SK-N-SH treated with all-trans-retinoic acid at 6 μM for 48 hours (cell line): Measurements from ENCODE around the gene MIDN.
A peak's percentile ranks its signal among the peaks of the same experiment; 100 is the strongest.

Experiments used
- ATAC-seq: fragments of 200-7000 bp; cut with Tn5 transposase; 3 replicates; pipeline ENCODE4 v1.9.1; 2020; ENCODE audit warnings: mild to moderate bottlenecking, moderate library complexity
- ARNTL ChIP-seq: fragments of 450-650 bp; formaldehyde crosslinking; IDR thresholded peaks from 2 replicates; pipeline ENCODE4 v1.5.0; 2020; ENCODE audit warnings: low read depth, mild to moderate bottlenecking, moderate library complexity, borderline replicate concordance
- BACH2 ChIP-seq: fragments of 250-450 bp; sonication (Bioruptor Pico); IDR thresholded peaks from 2 replicates; pipeline ENCODE4 v1.9.0; 2021; ENCODE audit warnings: mild to moderate bottlenecking, borderline replicate concordance
- CSDC2 ChIP-seq: fragments of 250-450 bp; sonication (Bioruptor Pico); IDR thresholded peaks from 2 replicates; pipeline ENCODE4 v1.5.0; 2020; ENCODE audit warnings: mild to moderate bottlenecking, moderate library complexity
- ESRRG ChIP-seq: fragments of 250-450 bp; sonication (Bioruptor Pico); IDR thresholded peaks from 2 replicates; pipeline ENCODE4 v1.6.1; 2021; ENCODE audit warnings: mild to moderate bottlenecking
- GLIS3 ChIP-seq: fragments of 250-450 bp; sonication (Bioruptor Pico); IDR thresholded peaks from 2 replicates; pipeline ENCODE4 v1.5.0; 2020; ENCODE audit warnings: mild to moderate bottlenecking, moderate library complexity
- ISL1 ChIP-seq: fragments of 250-450 bp; sonication (Bioruptor Pico); IDR thresholded peaks from 2 replicates; pipeline ENCODE4 v2.1.2; 2022; ENCODE audit warnings: mild to moderate bottlenecking, moderate library complexity
- OSR1 ChIP-seq: fragments of 250-450 bp; sonication (Bioruptor Pico); IDR thresholded peaks from 2 replicates; pipeline ENCODE4 v1.8.0; 2022; ENCODE audit warnings: moderate library complexity, mild to moderate bottlenecking, inconsistent platforms
- PPARA ChIP-seq: fragments of 250-450 bp; sonication (Bioruptor Pico); IDR thresholded peaks from 2 replicates; pipeline ENCODE4 v1.5.0; 2020; ENCODE audit warnings: mild to moderate bottlenecking, borderline replicate concordance
- RARB ChIP-seq: fragments of 250-450 bp; sonication (Bioruptor Pico); IDR thresholded peaks from 2 replicates; pipeline ENCODE4 v1.8.0; 2021; ENCODE audit warnings: mild to moderate bottlenecking, moderate library complexity
- SNAI2 ChIP-seq: fragments of 250-450 bp; sonication (Bioruptor Pico); IDR thresholded peaks from 2 replicates; pipeline ENCODE4 v1.5.0; 2020; ENCODE audit warnings: mild to moderate bottlenecking, moderate library complexity
- TCF4 ChIP-seq: fragments of 250-450 bp; sonication (Bioruptor Pico); IDR thresholded peaks from 2 replicates; pipeline ENCODE4 v1.8.0; 2021; ENCODE audit warnings: mild to moderate bottlenecking, moderate library complexity, borderline replicate concordance
- TOX ChIP-seq: fragments of 250-450 bp; sonication (Bioruptor Pico); IDR thresholded peaks from 2 replicates; pipeline ENCODE4 v1.8.0; 2021; ENCODE audit warnings: mild to moderate bottlenecking, moderate library complexity, borderline replicate concordance
- ZC3H10 ChIP-seq: fragments of 250-450 bp; sonication (Bioruptor Pico); IDR thresholded peaks from 2 replicates; pipeline ENCODE4 v1.5.1; 2021; ENCODE audit warnings: mild to moderate bottlenecking, moderate library complexity
- ZFP3 ChIP-seq: fragments of 250-450 bp; sonication (Bioruptor Pico); IDR thresholded peaks from 2 replicates; pipeline ENCODE4 v1.5.0; 2020; ENCODE audit warnings: mild to moderate bottlenecking, moderate library complexity
- ZFP30 ChIP-seq: fragments of 450-650 bp; formaldehyde crosslinking; IDR thresholded peaks from 2 replicates; pipeline ENCODE4 v1.5.0; 2022; ENCODE audit warnings: mild to moderate bottlenecking, moderate library complexity
- ZNF565 ChIP-seq: fragments of 450-650 bp; formaldehyde crosslinking; conservative IDR thresholded peaks from 2 replicates; pipeline ENCODE4 v1.5.0; 2020; ENCODE audit warnings: low read depth, mild to moderate bottlenecking, moderate library complexity
- ZNF70 ChIP-seq: fragments of 450-650 bp; formaldehyde crosslinking; IDR thresholded peaks from 2 replicates; pipeline ENCODE4 v1.5.0; 2020; ENCODE audit warnings: mild to moderate bottlenecking, moderate library complexity
- ZNF8 ChIP-seq: fragments of 450-650 bp; formaldehyde crosslinking; IDR thresholded peaks from 2 replicates; pipeline ENCODE4 v1.5.0; 2020; ENCODE audit warnings: mild to moderate bottlenecking, moderate library complexity
- TF ChIP-seq, protein P1 (sequence below): fragments of 250-450 bp; sonication (Bioruptor Pico); IDR thresholded peaks from 2 replicates; pipeline ENCODE4 v1.5.0; 2020; ENCODE audit warnings: mild to moderate bottlenecking, moderate library complexity
- TF ChIP-seq, protein P2 (sequence below): fragments of 250-450 bp; sonication (Bioruptor Pico); IDR thresholded peaks from 2 replicates; pipeline ENCODE4 v1.8.0; 2020; ENCODE audit warnings: mild to moderate bottlenecking, moderate library complexity, borderline replicate concordance
- TF ChIP-seq, protein P3 (sequence below): fragments of 250-450 bp; sonication (Bioruptor Pico); IDR thresholded peaks from 2 replicates; pipeline ENCODE4 v1.8.0; 2021; ENCODE audit warnings: low read depth, mild to moderate bottlenecking, moderate library complexity, borderline replicate concordance
- TF ChIP-seq, protein P4 (sequence below): fragments of 250-450 bp; sonication (Bioruptor Pico); IDR thresholded peaks from 2 replicates; pipeline ENCODE4 v1.5.1; 2020; ENCODE audit warnings: low read depth, mild to moderate bottlenecking, moderate library complexity

The MIDN gene

DNA sequence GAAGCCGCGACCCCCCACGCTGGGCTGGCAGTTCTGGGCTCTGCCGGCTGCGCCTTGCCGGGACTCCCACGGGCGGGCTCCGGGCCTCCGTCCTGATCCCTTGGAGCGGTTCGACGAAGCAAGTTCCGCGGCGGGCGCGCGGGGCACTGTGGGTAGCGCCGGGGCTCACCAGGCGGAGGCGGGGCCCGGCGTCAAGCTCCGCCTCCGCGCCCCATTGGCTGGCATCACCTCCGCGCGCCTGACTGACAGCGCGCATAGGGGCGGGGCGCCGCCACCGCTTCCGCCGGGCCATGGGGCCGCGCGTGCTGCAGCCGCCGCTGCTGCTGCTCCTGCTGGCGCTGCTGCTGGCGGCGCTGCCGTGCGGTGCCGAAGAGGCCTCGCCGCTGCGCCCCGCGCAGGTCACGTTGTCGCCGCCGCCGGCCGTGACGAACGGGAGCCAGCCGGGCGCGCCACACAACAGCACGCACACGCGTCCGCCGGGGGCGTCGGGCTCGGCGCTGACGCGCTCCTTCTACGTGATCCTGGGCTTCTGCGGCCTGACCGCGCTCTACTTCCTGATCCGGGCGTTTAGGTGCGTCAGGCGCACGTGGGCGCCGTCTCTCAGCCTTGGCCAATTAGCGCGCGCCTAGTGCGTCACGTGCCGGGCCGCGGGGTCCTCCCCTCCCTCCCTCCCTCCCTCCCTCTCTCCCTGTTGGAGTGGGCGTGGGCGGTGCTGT, 27.0 kb downstream of the MIDN start, which contains the start of gene FAM174C:
Gene FAM174C, plus strand, starts transcription at position 271 of the 716 bp plus-strand sequence. Its CDS starts 20 bp downstream, at position 291.
- ATAC-seq: peak; percentile 76

DNA sequence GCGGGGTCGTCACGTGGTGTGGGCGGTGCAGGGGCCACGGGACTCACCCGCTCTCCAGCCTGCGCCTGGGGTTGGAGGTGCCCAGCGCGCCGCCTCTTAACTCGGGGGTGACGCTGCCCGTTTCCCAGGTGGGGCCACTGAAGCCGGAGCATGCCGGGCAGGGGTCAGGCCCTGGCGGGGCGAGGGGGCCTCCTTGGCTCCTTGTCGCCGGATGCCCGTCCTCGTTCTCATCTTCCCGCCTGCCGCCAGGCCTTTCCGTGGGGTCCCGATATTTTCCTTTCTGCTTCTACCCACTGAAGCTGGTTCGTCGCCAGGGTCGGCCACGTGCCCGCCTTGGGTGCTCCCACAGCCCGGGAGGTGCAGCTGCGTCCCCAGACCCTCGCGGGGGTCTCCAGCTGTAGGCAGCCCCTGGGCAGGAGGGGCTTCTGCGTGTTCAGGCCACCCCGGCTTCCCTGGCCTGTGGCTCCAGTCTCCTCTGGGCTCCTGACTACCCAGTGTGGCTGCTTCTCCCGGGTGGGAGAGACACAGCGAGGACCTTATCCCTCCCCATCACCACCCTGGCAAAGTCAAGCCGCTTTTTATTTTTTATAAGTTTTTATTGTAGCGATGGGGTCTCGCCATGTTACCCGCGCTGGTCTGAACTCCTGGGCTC, 27.7 kb downstream of the MIDN start:
- TF ChIP-seq ZNF565 (no peak), ZNF8 (no peak), ARNTL (no peak), BACH2 (CRISPR knock-in tag) (no peak), ISL1 (CRISPR knock-in tag) (no peak), ZFP30 (CRISPR knock-in tag) (no peak), CSDC2 (CRISPR knock-in tag) (no peak)
- TF ChIP-seq, protein P1, sequence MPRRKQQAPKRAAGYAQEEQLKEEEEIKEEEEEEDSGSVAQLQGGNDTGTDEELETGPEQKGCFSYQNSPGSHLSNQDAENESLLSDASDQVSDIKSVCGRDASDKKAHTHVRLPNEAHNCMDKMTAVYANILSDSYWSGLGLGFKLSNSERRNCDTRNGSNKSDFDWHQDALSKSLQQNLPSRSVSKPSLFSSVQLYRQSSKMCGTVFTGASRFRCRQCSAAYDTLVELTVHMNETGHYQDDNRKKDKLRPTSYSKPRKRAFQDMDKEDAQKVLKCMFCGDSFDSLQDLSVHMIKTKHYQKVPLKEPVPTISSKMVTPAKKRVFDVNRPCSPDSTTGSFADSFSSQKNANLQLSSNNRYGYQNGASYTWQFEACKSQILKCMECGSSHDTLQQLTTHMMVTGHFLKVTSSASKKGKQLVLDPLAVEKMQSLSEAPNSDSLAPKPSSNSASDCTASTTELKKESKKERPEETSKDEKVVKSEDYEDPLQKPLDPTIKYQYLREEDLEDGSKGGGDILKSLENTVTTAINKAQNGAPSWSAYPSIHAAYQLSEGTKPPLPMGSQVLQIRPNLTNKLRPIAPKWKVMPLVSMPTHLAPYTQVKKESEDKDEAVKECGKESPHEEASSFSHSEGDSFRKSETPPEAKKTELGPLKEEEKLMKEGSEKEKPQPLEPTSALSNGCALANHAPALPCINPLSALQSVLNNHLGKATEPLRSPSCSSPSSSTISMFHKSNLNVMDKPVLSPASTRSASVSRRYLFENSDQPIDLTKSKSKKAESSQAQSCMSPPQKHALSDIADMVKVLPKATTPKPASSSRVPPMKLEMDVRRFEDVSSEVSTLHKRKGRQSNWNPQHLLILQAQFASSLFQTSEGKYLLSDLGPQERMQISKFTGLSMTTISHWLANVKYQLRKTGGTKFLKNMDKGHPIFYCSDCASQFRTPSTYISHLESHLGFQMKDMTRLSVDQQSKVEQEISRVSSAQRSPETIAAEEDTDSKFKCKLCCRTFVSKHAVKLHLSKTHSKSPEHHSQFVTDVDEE (CRISPR knock-in tag): peak; percentile 30; the same call in 1 of the 2 replicates
- ATAC-seq: no peak; the same call in 2 of the 3 replicates

More for the DNA sequence above, 27.0 kb downstream of the MIDN start, which contains the start of gene FAM174C:
- TF ChIP-seq ZNF565: no peak
- peak; percentile 67; the same call in 1 of the 2 replicates for TF ChIP-seq ZC3H10 (CRISPR knock-in tag)
- TF ChIP-seq, protein P2, sequence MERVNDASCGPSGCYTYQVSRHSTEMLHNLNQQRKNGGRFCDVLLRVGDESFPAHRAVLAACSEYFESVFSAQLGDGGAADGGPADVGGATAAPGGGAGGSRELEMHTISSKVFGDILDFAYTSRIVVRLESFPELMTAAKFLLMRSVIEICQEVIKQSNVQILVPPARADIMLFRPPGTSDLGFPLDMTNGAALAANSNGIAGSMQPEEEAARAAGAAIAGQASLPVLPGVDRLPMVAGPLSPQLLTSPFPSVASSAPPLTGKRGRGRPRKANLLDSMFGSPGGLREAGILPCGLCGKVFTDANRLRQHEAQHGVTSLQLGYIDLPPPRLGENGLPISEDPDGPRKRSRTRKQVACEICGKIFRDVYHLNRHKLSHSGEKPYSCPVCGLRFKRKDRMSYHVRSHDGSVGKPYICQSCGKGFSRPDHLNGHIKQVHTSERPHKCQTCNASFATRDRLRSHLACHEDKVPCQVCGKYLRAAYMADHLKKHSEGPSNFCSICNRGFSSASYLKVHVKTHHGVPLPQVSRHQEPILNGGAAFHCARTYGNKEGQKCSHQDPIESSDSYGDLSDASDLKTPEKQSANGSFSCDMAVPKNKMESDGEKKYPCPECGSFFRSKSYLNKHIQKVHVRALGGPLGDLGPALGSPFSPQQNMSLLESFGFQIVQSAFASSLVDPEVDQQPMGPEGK (CRISPR knock-in tag): 0 out of 2 replicates have a peak, but pooled peaks have one; percentile 23

DNA sequence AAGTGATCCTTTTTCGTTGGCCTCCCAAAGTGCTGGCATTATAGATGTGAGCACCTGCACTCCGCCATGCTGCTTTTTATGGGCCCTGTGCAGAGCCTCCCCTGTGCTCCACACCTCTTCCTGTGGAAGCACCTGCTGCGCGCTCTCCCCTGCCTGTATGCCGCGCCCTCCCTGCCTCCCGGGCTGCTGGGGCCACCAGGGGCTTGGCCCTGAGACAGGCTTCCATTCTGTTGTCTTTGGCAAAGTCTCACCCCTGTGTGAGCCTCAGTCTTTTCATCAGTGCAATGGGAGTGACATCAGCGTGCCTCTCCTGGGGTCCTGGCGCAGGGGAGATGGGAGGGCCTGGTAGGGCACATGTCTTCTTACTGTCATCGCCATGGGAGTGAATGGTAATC, 28.2 kb downstream of the MIDN start:
- TF ChIP-seq ZNF70 (CRISPR knock-in tag) (no peak), CSDC2 (CRISPR knock-in tag) (no peak), ZNF8 (no peak), ZNF565 (no peak), GLIS3 (CRISPR knock-in tag) (no peak), TCF4 (no peak), PPARA (CRISPR knock-in tag) (no peak), OSR1 (CRISPR knock-in tag) (no peak), ZFP3 (CRISPR knock-in tag) (no peak), ARNTL (no peak), ZC3H10 (CRISPR knock-in tag) (no peak), RARB (no peak)
- TF ChIP-seq, protein P3, sequence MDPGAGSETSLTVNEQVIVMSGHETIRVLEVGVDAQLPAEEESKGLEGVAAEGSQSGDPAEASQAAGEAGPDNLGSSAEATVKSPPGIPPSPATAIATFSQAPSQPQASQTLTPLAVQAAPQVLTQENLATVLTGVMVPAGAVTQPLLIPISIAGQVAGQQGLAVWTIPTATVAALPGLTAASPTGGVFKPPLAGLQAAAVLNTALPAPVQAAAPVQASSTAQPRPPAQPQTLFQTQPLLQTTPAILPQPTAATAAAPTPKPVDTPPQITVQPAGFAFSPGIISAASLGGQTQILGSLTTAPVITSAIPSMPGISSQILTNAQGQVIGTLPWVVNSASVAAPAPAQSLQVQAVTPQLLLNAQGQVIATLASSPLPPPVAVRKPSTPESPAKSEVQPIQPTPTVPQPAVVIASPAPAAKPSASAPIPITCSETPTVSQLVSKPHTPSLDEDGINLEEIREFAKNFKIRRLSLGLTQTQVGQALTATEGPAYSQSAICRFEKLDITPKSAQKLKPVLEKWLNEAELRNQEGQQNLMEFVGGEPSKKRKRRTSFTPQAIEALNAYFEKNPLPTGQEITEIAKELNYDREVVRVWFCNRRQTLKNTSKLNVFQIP (CRISPR knock-in tag): no peak
- TF ChIP-seq, protein P2 (CRISPR knock-in tag): no peak
- ATAC-seq: no peak

DNA sequence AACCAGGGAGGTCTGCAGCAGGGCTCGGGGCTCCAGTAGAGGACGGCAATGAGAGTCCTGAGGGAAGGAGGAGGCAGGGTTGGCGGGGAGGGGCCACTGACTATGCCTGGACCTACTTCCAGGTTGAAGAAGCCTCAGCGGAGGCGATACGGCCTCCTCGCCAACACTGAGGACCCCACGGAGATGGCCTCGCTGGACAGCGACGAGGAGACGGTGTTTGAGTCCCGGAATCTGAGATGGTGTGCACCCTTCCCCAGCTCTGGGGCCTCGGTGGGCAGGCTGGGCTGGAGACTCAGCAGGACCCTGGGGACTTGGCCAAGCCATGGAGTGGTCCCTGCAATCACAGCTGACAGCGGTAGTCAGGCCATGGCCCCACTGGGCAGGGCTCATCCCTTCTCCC, 28.7 kb downstream of the MIDN start:
- no peak for ATAC-seq
- TF ChIP-seq ZNF8 (no peak), SNAI2 (CRISPR knock-in tag) (no peak), ZNF565 (no peak), RARB (no peak), GLIS3 (CRISPR knock-in tag) (no peak), ZFP30 (CRISPR knock-in tag) (no peak), TOX (no peak), CSDC2 (CRISPR knock-in tag) (no peak), TCF4 (no peak), ZFP3 (CRISPR knock-in tag) (no peak), ZC3H10 (CRISPR knock-in tag) (no peak), PPARA (CRISPR knock-in tag) (no peak), ESRRG (CRISPR knock-in tag) (no peak), ISL1 (CRISPR knock-in tag) (no peak)
- TF ChIP-seq, protein P4, sequence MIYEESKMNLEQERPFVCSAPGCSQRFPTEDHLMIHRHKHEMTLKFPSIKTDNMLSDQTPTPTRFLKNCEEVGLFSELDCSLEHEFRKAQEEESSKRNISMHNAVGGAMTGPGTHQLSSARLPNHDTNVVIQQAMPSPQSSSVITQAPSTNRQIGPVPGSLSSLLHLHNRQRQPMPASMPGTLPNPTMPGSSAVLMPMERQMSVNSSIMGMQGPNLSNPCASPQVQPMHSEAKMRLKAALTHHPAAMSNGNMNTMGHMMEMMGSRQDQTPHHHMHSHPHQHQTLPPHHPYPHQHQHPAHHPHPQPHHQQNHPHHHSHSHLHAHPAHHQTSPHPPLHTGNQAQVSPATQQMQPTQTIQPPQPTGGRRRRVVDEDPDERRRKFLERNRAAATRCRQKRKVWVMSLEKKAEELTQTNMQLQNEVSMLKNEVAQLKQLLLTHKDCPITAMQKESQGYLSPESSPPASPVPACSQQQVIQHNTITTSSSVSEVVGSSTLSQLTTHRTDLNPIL (CRISPR knock-in tag): no peak
- TF ChIP-seq, protein P2 (CRISPR knock-in tag): no peak
